T-cell (primary cell): Measurements from ENCODE around the gene PDE1A. TPM values are rescaled to one million over a fixed set of nuclear protein-coding genes. Genes with fewer than 3 reads are reported as not detected.

Experiments used
- ATAC-seq, 4 experiments: fragments of 200-7000 bp in 3 of 4; fragments of 150-1000 bp in 1 of 4; cut with Tn5 transposase; replicated peaks in 1 of 4; 1 replicate in 3 of 4; 2 replicates in 1 of 4; pipeline ENCODE4 v1.10.0; 2021; ENCODE audit warnings: moderate library complexity in 3 of 4, mild to moderate bottlenecking in 2 of 4, moderate number of reproducible peaks in 1 of 4
- CTCF ChIA-PET, 2 donors: fragments of 300-600 bp; sonication (Branson Sonifier 250); formaldehyde crosslinking; loops; one replicate each; lab custom pipeline; 2022; ENCODE audit warnings: antibody characterized with exemption in 2 of 2; lab: Charles Lee
- POLR2A ChIA-PET, 2 donors: fragments of 300-600 bp; sonication (Branson Sonifier 250); formaldehyde crosslinking; loops; one replicate each; lab custom pipeline; 2022; ENCODE audit warnings: antibody characterized with exemption in 2 of 2; lab: Charles Lee
- DNase-seq, 35 experiments: peaks; one replicate each; pipeline versions ENCODE4 v3.0.0 to v3.0.0-alpha.2; 2013 to 2023
- H3K27ac ChIP-seq: one replicate; pipeline ENCODE4 v1.5.1; 2013; ENCODE audit warnings: low read length
- H3K27me3 ChIP-seq, 2 experiments: replicated peaks in 1 of 2; 1 replicate in 1 of 2; 2 replicates in 1 of 2; pipeline versions ENCODE4 v1.6.1 to v1.7.0; 2013; ENCODE audit warnings: low read length in 1 of 2, mixed read lengths in 1 of 2; ENCODE audit not compliant: control insufficient read depth in 2 of 2, insufficient read depth in 2 of 2; ENCODE audit errors: extremely low read depth in 1 of 2
- H3K36me3 ChIP-seq, 2 donors: 1 replicate in 1 of 2; 2 replicates in 1 of 2; pipeline versions ENCODE4 v1.6.1 to v1.7.0; 2013; ENCODE audit warnings: low read length in 1 of 2; ENCODE audit not compliant: control insufficient read depth in 2 of 2, insufficient read depth in 1 of 2; ENCODE audit errors: extremely low read depth in 1 of 2
- H3K4me1 ChIP-seq, 2 experiments: 1 replicate in 1 of 2; 2 replicates in 1 of 2; pipeline versions ENCODE4 v1.6.1 to v1.7.0; 2013; ENCODE audit warnings: low read length in 2 of 2, mixed read lengths in 1 of 2; ENCODE audit not compliant: insufficient read depth in 2 of 2, control insufficient read depth in 1 of 2; ENCODE audit errors: extremely low read depth in 1 of 2
- H3K4me3 ChIP-seq, 2 donors: 1 replicate in 1 of 2; 2 replicates in 1 of 2; pipeline versions ENCODE4 v1.5.1 to v1.7.0; 2013; ENCODE audit warnings: mild to moderate bottlenecking in 2 of 2, low read length in 1 of 2, moderate library complexity in 1 of 2; ENCODE audit not compliant: control insufficient read depth in 1 of 2; ENCODE audit errors: extremely low read depth in 1 of 2
- H3K9me3 ChIP-seq: 2 replicates; pipeline ENCODE4 v1.7.0; 2013
- H3K27ac Mint-ChIP-seq, 2 donors: one replicate each; pipeline ENCODE4 v1.8.0; 2020 to 2021; ENCODE audit warnings: mild to moderate bottlenecking in 2 of 2, mixed read lengths in 2 of 2
- H3K27me3 Mint-ChIP-seq, 2 donors: one replicate each; pipeline ENCODE4 v1.8.0; 2021 to 2022; ENCODE audit warnings: mixed read lengths in 2 of 2
- H3K36me3 Mint-ChIP-seq: one replicate; pipeline ENCODE4 v1.8.0; 2021; ENCODE audit warnings: mixed read lengths
- H3K4me1 Mint-ChIP-seq, 3 donors: one replicate each; pipeline ENCODE4 v1.8.0; 2020 to 2022; ENCODE audit warnings: mixed read lengths in 3 of 3, mild to moderate bottlenecking in 1 of 3
- H3K4me3 Mint-ChIP-seq, 3 donors: one replicate each; pipeline ENCODE4 v1.8.0; 2020 to 2022; ENCODE audit warnings: mild to moderate bottlenecking in 3 of 3, mixed read lengths in 3 of 3, moderate library complexity in 3 of 3
- H3K9me3 Mint-ChIP-seq, 3 donors: one replicate each; pipeline ENCODE4 v1.8.0; 2020 to 2022; ENCODE audit warnings: mixed read lengths in 3 of 3
- WGBS: methylation state at CpG from one replicate; pipeline ENCODE4 v1.1.5; 2013; ENCODE audit warnings: missing lambda C conversion rate; ENCODE audit not compliant: insufficient coverage; 5-methylcytosine and 5-hydroxymethylcytosine counted together
- total RNA-seq, 35 experiments: library from RNA in 6 of 35; stranded (reverse) in 6 of 35; fragments of 120-200 nt in 1 of 35; gene quantifications; one replicate each; pipeline versions ENCODE4 v1.2.1 to v1.2.4 and lab custom pipeline; 2013 to 2026

The PDE1A gene
- total RNA-seq, 5 donors from 2014 or later (not counting 1 experiment from before 2014, with no cell fraction given): not detected

- no peaks in the 10 kb centered on the region for H3K36me3 Mint-ChIP-seq
- H3K9me3 Mint-ChIP-seq: peaks cover 0 to 4% (median 3%) of the 10 kb centered on the region in 3 donors
- H3K27me3 Mint-ChIP-seq: no peaks in the 10 kb centered on the region
- no peaks in the 10 kb centered on the region for H3K4me1 Mint-ChIP-seq
- ATAC-seq (no peak), DNase-seq (no peak)
- no peak overlapping the region for H3K4me3 Mint-ChIP-seq
- H3K9me3 ChIP-seq: no peaks in the 10 kb centered on the region
- no peaks in the 10 kb centered on the region for H3K4me1 ChIP-seq
- H3K27ac Mint-ChIP-seq: no peak overlapping the region
- no peak overlapping the region for H3K27ac ChIP-seq
- WGBS: 83% methylated on average over 2 of the region's 4 CpGs
- no peaks in the 10 kb centered on the region for H3K27me3 ChIP-seq
- ChIA-PET POLR2A (no interaction called here), CTCF (no interaction called here)
- H3K36me3 ChIP-seq: no peaks in the 10 kb centered on the region
- H3K4me3 ChIP-seq: no peak overlapping the region
Measured at GRCh38 chr2:182324665-182325064, 102.2 kb downstream of the PDE1A start.

GRCh38 chr2:182321096-182321495, 105.7 kb downstream of the PDE1A start:
- H3K4me1 Mint-ChIP-seq: no peaks in the 10 kb centered on the region
- CTCF ChIA-PET: no interaction called here

GRCh38 chr2:182319556-182320505, 107.0 kb downstream of the PDE1A start:
- H3K9me3 Mint-ChIP-seq: peaks cover 0 to 3% (median 3%) of the 10 kb centered on the region in 3 donors
- H3K27me3 Mint-ChIP-seq: no peaks in the 10 kb centered on the region

More at GRCh38 chr2:182321096-182321495, 105.7 kb downstream of the PDE1A start:
- Histone ChIP-seq H3K27ac (no peak overlapping the region), H3K27me3 (no peaks in the 10 kb centered on the region), H3K4me1 (no peaks in the 10 kb centered on the region), H3K9me3 (no peaks in the 10 kb centered on the region), H3K4me3 (no peak overlapping the region), H3K36me3 (no peaks in the 10 kb centered on the region)
- no peaks in the 10 kb centered on the region for H3K27me3 Mint-ChIP-seq
- H3K36me3 Mint-ChIP-seq: no peaks in the 10 kb centered on the region
- no peak overlapping the region for H3K27ac Mint-ChIP-seq
- WGBS: no CpG with 5 or more reads among the region's 1 CpG
- DNase-seq: no peak
- H3K4me3 Mint-ChIP-seq: no peak overlapping the region
- POLR2A ChIA-PET: no interaction called here
- H3K9me3 Mint-ChIP-seq: peaks cover 0 to 4% (median 3%) of the 10 kb centered on the region in 3 donors
- no peak for ATAC-seq

GRCh38 chr2:182318466-182319220, 108.2 kb downstream of the PDE1A start:
- DNase-seq (no peak), ATAC-seq (no peak)
- H3K27ac ChIP-seq: no peak overlapping the region
- 60% methylated on average over 1 of the region's 3 CpGs for WGBS
- no peaks in the 10 kb centered on the region for H3K27me3 ChIP-seq
- Mint-ChIP-seq H3K27me3 (no peaks in the 10 kb centered on the region), H3K27ac (no peak overlapping the region), H3K36me3 (no peaks in the 10 kb centered on the region), H3K9me3 (no peaks in the 10 kb centered on the region), H3K4me1 (no peaks in the 10 kb centered on the region), H3K4me3 (no peak overlapping the region)
- ChIA-PET POLR2A (no interaction called here), CTCF (no interaction called here)
- H3K4me1 ChIP-seq: no peaks in the 10 kb centered on the region
- H3K9me3 ChIP-seq: no peaks in the 10 kb centered on the region
- H3K4me3 ChIP-seq: no peak overlapping the region
- no peaks in the 10 kb centered on the region for H3K36me3 ChIP-seq

More at GRCh38 chr2:182319556-182320505, 107.0 kb downstream of the PDE1A start:
- ChIA-PET CTCF (no interaction called here), POLR2A (no interaction called here)
- H3K27ac ChIP-seq: no peak overlapping the region
- DNase-seq (no peak), ATAC-seq (no peak)
- no CpG with 5 or more reads among the region's 4 CpGs for WGBS
- H3K36me3 ChIP-seq: no peaks in the 10 kb centered on the region
- no peaks in the 10 kb centered on the region for H3K36me3 Mint-ChIP-seq
- H3K4me1 ChIP-seq: no peaks in the 10 kb centered on the region
- no peaks in the 10 kb centered on the region for H3K4me1 Mint-ChIP-seq
- H3K4me3 Mint-ChIP-seq: no peak overlapping the region
- H3K27ac Mint-ChIP-seq: no peak overlapping the region
- H3K4me3 ChIP-seq: no peak overlapping the region
- H3K27me3 ChIP-seq: no peaks in the 10 kb centered on the region
- no peaks in the 10 kb centered on the region for H3K9me3 ChIP-seq

- Histone ChIP-seq H3K27me3 (no peaks in the 10 kb centered on the region), H3K36me3 (no peaks in the 10 kb centered on the region), H3K9me3 (no peaks in the 10 kb centered on the region), H3K27ac (no peak overlapping the region), H3K4me3 (no peak overlapping the region), H3K4me1 (no peaks in the 10 kb centered on the region)
- Mint-ChIP-seq H3K4me1 (no peaks in the 10 kb centered on the region), H3K9me3 (no peaks in the 10 kb centered on the region), H3K4me3 (no peak overlapping the region), H3K27ac (no peak overlapping the region), H3K27me3 (no peaks in the 10 kb centered on the region), H3K36me3 (no peaks in the 10 kb centered on the region)
- ATAC-seq (no peak), DNase-seq (no peak)
- ChIA-PET POLR2A (no interaction called here), CTCF (no interaction called here)
- no CpG with 5 or more reads among the region's 2 CpGs for WGBS
Measured at GRCh38 chr2:182316950-182317349, 109.9 kb downstream of the PDE1A start.

GRCh38 chr2:182302972-182303371, 123.9 kb downstream of the PDE1A start:
- no peak overlapping the region for H3K27ac ChIP-seq
- no peaks in the 10 kb centered on the region for H3K9me3 ChIP-seq
- no peak for ATAC-seq
- no peak overlapping the region for H3K27ac Mint-ChIP-seq
- no peak overlapping the region for H3K4me3 ChIP-seq
- POLR2A ChIA-PET: no interaction called here
- no peaks in the 10 kb centered on the region for H3K36me3 ChIP-seq
- H3K27me3 Mint-ChIP-seq: no peaks in the 10 kb centered on the region
- H3K9me3 Mint-ChIP-seq: peaks cover 0 to 4% (median 0%) of the 10 kb centered on the region in 3 donors
- CTCF ChIA-PET: no interaction called here
- no peaks in the 10 kb centered on the region for H3K4me1 ChIP-seq
- H3K27me3 ChIP-seq: no peaks in the 10 kb centered on the region
- no CpG with 5 or more reads among the region's 2 CpGs for WGBS
- H3K4me3 Mint-ChIP-seq: no peak overlapping the region
- DNase-seq: no peak
- no peaks in the 10 kb centered on the region for H3K36me3 Mint-ChIP-seq
- no peaks in the 10 kb centered on the region for H3K4me1 Mint-ChIP-seq
